A549 (cell line): ENCODE measurements around the gene HMGXB3. TPM values are rescaled to one million over a fixed set of nuclear protein-coding genes. Genes with fewer than 3 reads are reported as not detected.

Experiments used
- ATAC-seq, 2 experiments: fragments of 200-7000 bp in 1 of 2; fragments of >200 bp in 1 of 2; cut with Nextera tagmentation in 1 of 2; cut with Tn5 transposase in 1 of 2; 3 replicates each; pipeline versions ENCODE4 v1.8.0 to v1.9.1; 2018 to 2020; ENCODE audit warnings: mild to moderate bottlenecking in 1 of 2, moderate library complexity in 1 of 2
- CTCF ChIA-PET: fragments of 300-600 bp; sonication (Branson Sonifier 250); formaldehyde crosslinking; extraction: SDS; loops from one replicate; lab custom pipeline; 2021; ENCODE audit warnings: antibody characterized with exemption, inconsistent platforms; lab: Yijun Ruan, JAX
- POLR2A ChIA-PET: fragments of 350-600 bp; formaldehyde crosslinking; extraction: SDS; loops from one replicate; lab custom pipeline; 2021; ENCODE audit warnings: antibody characterized with exemption, inconsistent platforms; lab: Yijun Ruan, JAX
- DNase-seq, 2 experiments: peaks; one replicate each; pipeline versions ENCODE4 v3.0.0 to v3.0.0-alpha.2; 2011 to 2016; ENCODE audit warnings: low read depth in 1 of 2, low spot score in 1 of 2
- FAIRE-seq: peaks from 2 replicates; lab custom pipeline; 2011; peaks lifted over from hg19 to GRCh38; lab: Jason Lieb, UNC
- H3K27ac ChIP-seq, 2 experiments: fragments of >200 bp; sonication (Bioruptor Twin); formaldehyde crosslinking; 3 replicates each; pipeline ENCODE4 v1.5.1; 2016 to 2017
- H3K4me1 ChIP-seq: fragments of >200 bp; sonication (Bioruptor Twin); formaldehyde crosslinking; 3 replicates; pipeline ENCODE4 v1.6.1; 2016
- H3K4me2 ChIP-seq: fragments of >200 bp; sonication (Bioruptor Twin); formaldehyde crosslinking; 3 replicates; pipeline ENCODE4 v1.6.1; 2016
- H3K4me3 ChIP-seq: fragments of >200 bp; sonication (Bioruptor Twin); formaldehyde crosslinking; 3 replicates; pipeline ENCODE4 v1.5.1; 2016
- H3K9me3 ChIP-seq: fragments of >200 bp; sonication (Bioruptor Twin); formaldehyde crosslinking; 3 replicates; pipeline ENCODE4 v1.6.1; 2016
- CBX2 ChIP-seq: fragments of 200-600 bp; sonication (generic); IDR thresholded peaks from 2 replicates; pipeline ENCODE4 v1.6.1; 2016; ENCODE audit warnings: low read depth, mild to moderate bottlenecking, borderline replicate concordance
- CEBPB ChIP-seq, 2 experiments: fragments of >200 bp in 1 of 2; sonication (Bioruptor Twin) in 1 of 2; formaldehyde crosslinking in 1 of 2; IDR thresholded peaks; 2 replicates each; pipeline ENCODE4 v1.6.1; 2012 to 2016
- CHD4 ChIP-seq: fragments of 200-600 bp; sonication (generic); IDR thresholded peaks from 2 replicates; pipeline ENCODE4 v1.6.1; 2016; ENCODE audit warnings: antibody characterized with exemption, mild to moderate bottlenecking, borderline replicate concordance
- FOSB ChIP-seq: fragments of 250-450 bp; sonication (Bioruptor Pico); IDR thresholded peaks from 2 replicates; pipeline ENCODE4 v1.5.0; 2020; ENCODE audit warnings: mild to moderate bottlenecking, moderate library complexity
- HDAC2 ChIP-seq: fragments of 200-600 bp; sonication (generic); IDR thresholded peaks from 2 replicates; pipeline ENCODE4 v1.6.1; 2016
- HES2 ChIP-seq: fragments of >200 bp; sonication (Bioruptor Twin); formaldehyde crosslinking; IDR thresholded peaks from 2 replicates; pipeline ENCODE4 v1.6.1; 2016
- HMGXB4 ChIP-seq: fragments of 250-450 bp; sonication (Bioruptor Pico); IDR thresholded peaks from 2 replicates; pipeline ENCODE4 v1.5.0; 2021; ENCODE audit warnings: mild to moderate bottlenecking, moderate library complexity, borderline replicate concordance
- HOXA7 ChIP-seq: fragments of 250-450 bp; sonication (Bioruptor Pico); IDR thresholded peaks from 2 replicates; pipeline ENCODE4 v1.5.0; 2020; ENCODE audit warnings: mild to moderate bottlenecking, moderate library complexity
- HOXB5 ChIP-seq: fragments of 250-450 bp; sonication (Bioruptor Pico); IDR thresholded peaks from 2 replicates; pipeline ENCODE4 v1.5.0; 2020; ENCODE audit warnings: mild to moderate bottlenecking, moderate library complexity
- KDM5A ChIP-seq: fragments of 200-600 bp; sonication (generic); IDR thresholded peaks from 2 replicates; pipeline ENCODE4 v1.6.1; 2016; ENCODE audit warnings: antibody characterized with exemption, mild to moderate bottlenecking
- MAFK ChIP-seq: fragments of 450-650 bp; IDR thresholded peaks from 2 replicates; pipeline ENCODE4 v1.6.1; 2014; ENCODE audit not compliant: partially characterized antibody
- MAX ChIP-seq: IDR thresholded peaks from 2 replicates; pipeline ENCODE4 v1.6.1; 2012
- NFE2L2 ChIP-seq: fragments of 150-350 bp; conservative IDR thresholded peaks from 2 replicates; pipeline ENCODE4 v1.6.1; 2014; ENCODE audit warnings: low read length
- NPAS2 ChIP-seq: fragments of 250-450 bp; sonication (Bioruptor Pico); IDR thresholded peaks from 2 replicates; pipeline ENCODE4 v1.8.0; 2022; ENCODE audit warnings: mild to moderate bottlenecking, moderate library complexity, borderline replicate concordance
- REST ChIP-seq: fragments of 200-600 bp; sonication (generic); IDR thresholded peaks from 2 replicates; pipeline ENCODE4 v1.6.1; 2016; ENCODE audit warnings: antibody characterized with exemption, mild to moderate bottlenecking, moderate library complexity
- RFX5 ChIP-seq: fragments of 450-650 bp; IDR thresholded peaks from 2 replicates; pipeline ENCODE4 v1.7.1; 2014; ENCODE audit warnings: antibody characterized with exemption, mild to moderate bottlenecking, moderate library complexity
- SREBF2 ChIP-seq: fragments of 450-650 bp; IDR thresholded peaks from 2 replicates; pipeline ENCODE4 v1.6.1; 2014; ENCODE audit warnings: mild to moderate bottlenecking, moderate library complexity
- ZC3H11A ChIP-seq: fragments of 450-650 bp; IDR thresholded peaks from 2 replicates; pipeline ENCODE4 v1.6.1; 2014; ENCODE audit warnings: antibody characterized with exemption, mild to moderate bottlenecking
- ZNF302 ChIP-seq: fragments of 250-450 bp; sonication (Bioruptor Pico); IDR thresholded peaks from 2 replicates; pipeline ENCODE4 v1.9.0; 2021; ENCODE audit warnings: inconsistent platforms, mild to moderate bottlenecking, moderate library complexity
- WGBS: methylation state at CpG from one replicate; pipeline ENCODE4 v1.1.6; 2017; ENCODE audit errors: missing lambda C conversion rate; 5-methylcytosine and 5-hydroxymethylcytosine counted together
- polyA plus RNA-seq, 4 experiments: library from polyadenylated mRNA; depleted of rRNA in 3 of 4; stranded (reverse); fragments of >200 nt; fragmentation: RNase III in 1 of 4; extraction: RNeasy Plus Mini Kit Qiagen cat#74134 plus additional on column Dnase treatment in 1 of 4; gene quantifications; 2 replicates in 3 of 4; 3 replicates in 1 of 4; pipeline ENCODE4 v1.2.3, GENCODE V29; 2011 to 2017
- TF ChIP-seq, protein P1 (sequence below): fragments of 250-450 bp; sonication (Bioruptor Pico); IDR thresholded peaks from 2 replicates; pipeline ENCODE4 v1.5.0; 2020; ENCODE audit warnings: low read depth, mild to moderate bottlenecking, moderate library complexity
- TF ChIP-seq, protein P2 (sequence below): fragments of >200 bp; sonication (Bioruptor Twin); formaldehyde crosslinking; IDR thresholded peaks from 3 replicates; pipeline ENCODE4 v1.6.1; 2016

The HMGXB3 gene
- polyA plus RNA-seq, 2 of the 4 experiments (the other 2 are of a cell fraction), result 20.5 to 34.1 TPM

DNA sequence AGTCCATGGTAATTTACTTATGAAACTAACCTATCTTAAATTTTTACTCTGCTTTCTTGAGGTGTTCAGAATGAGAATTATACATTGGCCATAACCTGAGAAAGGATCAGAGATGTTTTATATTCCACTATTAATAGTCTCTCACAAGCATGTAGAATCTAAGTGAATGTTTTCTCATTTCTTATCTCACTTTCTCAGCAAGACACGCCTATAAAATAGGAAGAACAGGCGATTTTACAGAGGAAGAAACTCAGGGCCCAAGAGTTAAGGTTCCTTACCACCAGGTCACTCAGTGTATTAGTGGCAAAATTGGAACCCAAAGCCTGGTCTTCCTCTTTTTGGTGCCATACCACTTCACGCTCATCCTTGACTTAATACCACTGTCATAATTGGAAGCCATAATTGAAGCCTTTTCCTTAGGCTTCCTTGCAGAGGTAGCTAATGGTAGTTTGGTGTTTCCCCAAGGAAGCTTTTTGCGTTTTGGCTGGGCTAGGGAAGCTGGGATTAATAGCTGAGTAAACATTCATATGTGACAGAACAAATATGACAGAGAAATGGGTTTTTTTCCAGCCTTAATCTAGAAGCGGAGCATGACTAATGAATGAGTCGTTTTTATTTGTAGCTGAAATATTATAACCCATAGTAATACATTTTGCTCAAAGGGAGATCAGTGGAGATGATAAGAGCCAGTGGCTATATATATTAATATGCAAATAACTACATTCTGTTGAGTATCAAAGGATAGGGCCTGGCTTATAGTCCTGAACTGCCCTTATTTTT is 16.9 kb downstream of the HMGXB3 start (continued):
- TF ChIP-seq CBX2 (no peak), HES2 (no peak)
- TF ChIP-seq, all 56 proteins: peak for 0

- Histone ChIP-seq H3K4me3 (no peak overlapping the region), H3K27ac (no peak overlapping the region), H3K9me3 (peaks cover 10% of the 10 kb centered on the region), H3K4me1 (peaks cover 24% of the 10 kb centered on the region), H3K4me2 (no peak overlapping the region)
- no peak for DNase-seq
- no peak for FAIRE-seq
- ATAC-seq, result no peak
- TF ChIP-seq CEBPB (IDR thresholded peaks at IDR 0.05) (no peak), HOXB5 (no peak), HDAC2 (no peak), KDM5A (no peak), NPAS2 (CRISPR knock-in tag) (no peak), CHD4 (no peak), HOXA7 (CRISPR knock-in tag) (no peak), REST (no peak), ZNF302 (CRISPR knock-in tag) (no peak), HMGXB4 (CRISPR knock-in tag) (no peak), FOSB (CRISPR knock-in tag) (no peak), ZC3H11A (no peak), RFX5 (no peak), SREBF2 (no peak), MAFK (no peak), NFE2L2 (no peak), MAX (no peak)
- TF ChIP-seq, protein P1, sequence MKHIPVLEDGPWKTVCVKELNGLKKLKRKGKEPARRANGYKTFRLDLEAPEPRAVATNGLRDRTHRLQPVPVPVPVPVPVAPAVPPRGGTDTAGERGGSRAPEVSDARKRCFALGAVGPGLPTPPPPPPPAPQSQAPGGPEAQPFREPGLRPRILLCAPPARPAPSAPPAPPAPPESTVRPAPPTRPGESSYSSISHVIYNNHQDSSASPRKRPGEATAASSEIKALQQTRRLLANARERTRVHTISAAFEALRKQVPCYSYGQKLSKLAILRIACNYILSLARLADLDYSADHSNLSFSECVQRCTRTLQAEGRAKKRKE (CRISPR knock-in tag), result no peak
- TF ChIP-seq, protein P2, sequence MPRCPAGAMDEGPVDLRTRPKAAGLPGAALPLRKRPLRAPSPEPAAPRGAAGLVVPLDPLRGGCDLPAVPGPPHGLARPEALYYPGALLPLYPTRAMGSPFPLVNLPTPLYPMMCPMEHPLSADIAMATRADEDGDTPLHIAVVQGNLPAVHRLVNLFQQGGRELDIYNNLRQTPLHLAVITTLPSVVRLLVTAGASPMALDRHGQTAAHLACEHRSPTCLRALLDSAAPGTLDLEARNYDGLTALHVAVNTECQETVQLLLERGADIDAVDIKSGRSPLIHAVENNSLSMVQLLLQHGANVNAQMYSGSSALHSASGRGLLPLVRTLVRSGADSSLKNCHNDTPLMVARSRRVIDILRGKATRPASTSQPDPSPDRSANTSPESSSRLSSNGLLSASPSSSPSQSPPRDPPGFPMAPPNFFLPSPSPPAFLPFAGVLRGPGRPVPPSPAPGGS, result no peak
- WGBS, result 96% methylated on average over 1 of the region's 1 CpG
- CTCF ChIA-PET, result interaction anchor here (0.8 to 1.2 kb wide), 2 partner anchors 58 to 198 kb away, joined by 3 to 5 read pairs; no protein-coding TSS in a partner anchor
- POLR2A ChIA-PET, result interaction anchor here (1.2 kb wide), 1 partner anchor 20 kb away, joined by 3 read pairs; the partner anchor contains the start of genes HMGXB3 and TIGD6
Observed at GRCh38 chr5:150020249-150020648, 19.7 kb downstream of the HMGXB3 start.
